ENCODE measurements around the gene KCNJ12. TPM values are rescaled to one million over a fixed set of nuclear protein-coding genes. Genes with fewer than 3 reads are reported as not detected.
A peak's percentile ranks its signal among the peaks of the same experiment; 100 is the strongest.

Gene KCNJ12
- total and polyA plus RNA-seq, 2 experiments from 2014 or later: 0.61 to 2.4 TPM

- Histone ChIP-seq H3F3A (replicated peaks; ENCODE audit: low read depth) (no peaks in the 10 kb centered on the region), H3K27ac (ENCODE audit: low read depth) (no peak overlapping the region), H3K9me2 (ENCODE audit: insufficient read depth) (no peaks in the 10 kb centered on the region), H3K4me2 (no peak overlapping the region), H4K20me1 (replicated peaks; ENCODE audit: insufficient read depth) (no peaks in the 10 kb centered on the region), H3K4me1 (ENCODE audit: insufficient read depth) (no peaks in the 10 kb centered on the region), H3K27me3 (ENCODE audit: insufficient read depth) (peaks cover 23% of the 10 kb centered on the region), H2AFZ (no peak overlapping the region), H3K36me3 (ENCODE audit: insufficient read depth) (no peaks in the 10 kb centered on the region), H3K4me3 (0 out of 2 replicates have a peak overlapping the region, but pooled peaks have one; percentile 51), H3K79me2 (replicated peaks; ENCODE audit: insufficient read depth) (no peaks in the 10 kb centered on the region)
- Mint-ChIP-seq H3K36me3 (ENCODE audit: low read depth) (no peaks in the 10 kb centered on the region), H3K4me1 (peaks cover 10% of the 10 kb centered on the region), H3K27me3 (ENCODE audit: insufficient read depth, low read depth, poor library complexity) (peaks cover 36% of the 10 kb centered on the region), H3K27ac (no peak overlapping the region), H3K9me3 (peaks cover 12% of the 10 kb centered on the region; the same call in 2 of the 3 replicates), H3K4me3 (no peak overlapping the region; the same call in 2 of the 3 replicates)
- ATAC-seq (no peak), DNase-seq (ENCODE audit: low spot score) (no peak)
- TF ChIP-seq POLR2AphosphoS5 (IDR thresholded peaks at IDR 0.05; ENCODE audit: low read depth) (no peak), NANOG (IDR thresholded peaks at IDR 0.05; ENCODE audit: borderline replicate concordance) (no peak), CREB1 (CRISPR knock-in tag; IDR thresholded peaks at IDR 0.05; ENCODE audit: low read depth) (no peak), ZNF114 (CRISPR knock-in tag; IDR thresholded peaks at IDR 0.05) (no peak), EZH2phosphoT487 (IDR thresholded peaks at IDR 0.05; ENCODE audit: unreplicated experiment) (no peak), ZNF462 (CRISPR knock-in tag; IDR thresholded peaks at IDR 0.05) (no peak), STAT1 (IDR thresholded peaks at IDR 0.05; ENCODE audit: unreplicated experiment) (no peak), EZH2 (IDR thresholded peaks at IDR 0.05; ENCODE audit: low read depth, unreplicated experiment) (no peak), JUNB (IDR thresholded peaks at IDR 0.05; ENCODE audit: unreplicated experiment) (no peak), ZNF331 (CRISPR knock-in tag; IDR thresholded peaks at IDR 0.05; ENCODE audit: low read depth) (no peak), ETS1 (IDR thresholded peaks at IDR 0.05) (no peak)
- TF ChIP-seq, protein P1, sequence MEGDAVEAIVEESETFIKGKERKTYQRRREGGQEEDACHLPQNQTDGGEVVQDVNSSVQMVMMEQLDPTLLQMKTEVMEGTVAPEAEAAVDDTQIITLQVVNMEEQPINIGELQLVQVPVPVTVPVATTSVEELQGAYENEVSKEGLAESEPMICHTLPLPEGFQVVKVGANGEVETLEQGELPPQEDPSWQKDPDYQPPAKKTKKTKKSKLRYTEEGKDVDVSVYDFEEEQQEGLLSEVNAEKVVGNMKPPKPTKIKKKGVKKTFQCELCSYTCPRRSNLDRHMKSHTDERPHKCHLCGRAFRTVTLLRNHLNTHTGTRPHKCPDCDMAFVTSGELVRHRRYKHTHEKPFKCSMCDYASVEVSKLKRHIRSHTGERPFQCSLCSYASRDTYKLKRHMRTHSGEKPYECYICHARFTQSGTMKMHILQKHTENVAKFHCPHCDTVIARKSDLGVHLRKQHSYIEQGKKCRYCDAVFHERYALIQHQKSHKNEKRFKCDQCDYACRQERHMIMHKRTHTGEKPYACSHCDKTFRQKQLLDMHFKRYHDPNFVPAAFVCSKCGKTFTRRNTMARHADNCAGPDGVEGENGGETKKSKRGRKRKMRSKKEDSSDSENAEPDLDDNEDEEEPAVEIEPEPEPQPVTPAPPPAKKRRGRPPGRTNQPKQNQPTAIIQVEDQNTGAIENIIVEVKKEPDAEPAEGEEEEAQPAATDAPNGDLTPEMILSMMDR (conservative IDR thresholded peaks at IDR 0.05; ENCODE audit: low read depth in 2 of 2): no peak
- TF ChIP-seq, protein P2, sequence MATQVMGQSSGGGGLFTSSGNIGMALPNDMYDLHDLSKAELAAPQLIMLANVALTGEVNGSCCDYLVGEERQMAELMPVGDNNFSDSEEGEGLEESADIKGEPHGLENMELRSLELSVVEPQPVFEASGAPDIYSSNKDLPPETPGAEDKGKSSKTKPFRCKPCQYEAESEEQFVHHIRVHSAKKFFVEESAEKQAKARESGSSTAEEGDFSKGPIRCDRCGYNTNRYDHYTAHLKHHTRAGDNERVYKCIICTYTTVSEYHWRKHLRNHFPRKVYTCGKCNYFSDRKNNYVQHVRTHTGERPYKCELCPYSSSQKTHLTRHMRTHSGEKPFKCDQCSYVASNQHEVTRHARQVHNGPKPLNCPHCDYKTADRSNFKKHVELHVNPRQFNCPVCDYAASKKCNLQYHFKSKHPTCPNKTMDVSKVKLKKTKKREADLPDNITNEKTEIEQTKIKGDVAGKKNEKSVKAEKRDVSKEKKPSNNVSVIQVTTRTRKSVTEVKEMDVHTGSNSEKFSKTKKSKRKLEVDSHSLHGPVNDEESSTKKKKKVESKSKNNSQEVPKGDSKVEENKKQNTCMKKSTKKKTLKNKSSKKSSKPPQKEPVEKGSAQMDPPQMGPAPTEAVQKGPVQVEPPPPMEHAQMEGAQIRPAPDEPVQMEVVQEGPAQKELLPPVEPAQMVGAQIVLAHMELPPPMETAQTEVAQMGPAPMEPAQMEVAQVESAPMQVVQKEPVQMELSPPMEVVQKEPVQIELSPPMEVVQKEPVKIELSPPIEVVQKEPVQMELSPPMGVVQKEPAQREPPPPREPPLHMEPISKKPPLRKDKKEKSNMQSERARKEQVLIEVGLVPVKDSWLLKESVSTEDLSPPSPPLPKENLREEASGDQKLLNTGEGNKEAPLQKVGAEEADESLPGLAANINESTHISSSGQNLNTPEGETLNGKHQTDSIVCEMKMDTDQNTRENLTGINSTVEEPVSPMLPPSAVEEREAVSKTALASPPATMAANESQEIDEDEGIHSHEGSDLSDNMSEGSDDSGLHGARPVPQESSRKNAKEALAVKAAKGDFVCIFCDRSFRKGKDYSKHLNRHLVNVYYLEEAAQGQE (IDR thresholded peaks at IDR 0.05; ENCODE audit: unreplicated experiment): no peak
Observed at GRCh38 chr17:21451975-21452374, 75.8 kb downstream of the KCNJ12 start.

Data from GM23338 (cell line).